Activated CD4-positive, CD25-positive, alpha-beta regulatory T cell treated with anti-CD3 and anti-CD28 coated beads, Interleukin-2, amount 50 U/mL, for 24 hours (primary cell): ENCODE data around the gene NFKBIB.

Experiments used
- ATAC-seq, 2 donors: fragments of 150-1000 bp; cut with Tn5 transposase; one replicate each; pipeline ENCODE4 v1.10.0; 2021; ENCODE audit warnings: mild to moderate bottlenecking in 1 of 2, moderate library complexity in 1 of 2

The NFKBIB gene

GRCh38 chr19:38907670-38908069 is 7.9 kb downstream of the NFKBIB start:
- no peak for ATAC-seq

DNA sequence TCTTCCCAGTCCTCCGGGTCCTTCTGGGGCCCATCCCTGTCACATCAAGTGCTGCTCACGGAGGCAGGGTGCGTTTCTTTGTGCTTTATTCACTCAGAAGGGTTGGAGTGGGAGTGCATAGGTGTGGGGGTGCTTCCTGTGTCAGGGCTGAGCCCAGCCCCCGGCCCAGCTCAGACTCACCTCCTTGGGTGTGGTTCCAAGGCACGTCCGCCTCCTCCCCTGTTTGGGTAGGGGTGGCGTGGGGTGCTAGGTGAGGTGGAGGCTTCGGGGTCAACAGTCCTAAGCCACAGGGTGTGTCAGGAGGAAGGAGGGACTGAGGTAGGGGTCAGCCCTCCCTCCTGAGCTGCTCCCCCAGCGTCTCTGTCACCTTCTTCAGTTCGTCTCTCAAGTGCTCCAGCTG is 9.1 kb downstream of the NFKBIB start:
- no peak for ATAC-seq

GRCh38 chr19:38910488-38910887 is 10.7 kb downstream of the NFKBIB start:
- no peak for ATAC-seq

DNA sequence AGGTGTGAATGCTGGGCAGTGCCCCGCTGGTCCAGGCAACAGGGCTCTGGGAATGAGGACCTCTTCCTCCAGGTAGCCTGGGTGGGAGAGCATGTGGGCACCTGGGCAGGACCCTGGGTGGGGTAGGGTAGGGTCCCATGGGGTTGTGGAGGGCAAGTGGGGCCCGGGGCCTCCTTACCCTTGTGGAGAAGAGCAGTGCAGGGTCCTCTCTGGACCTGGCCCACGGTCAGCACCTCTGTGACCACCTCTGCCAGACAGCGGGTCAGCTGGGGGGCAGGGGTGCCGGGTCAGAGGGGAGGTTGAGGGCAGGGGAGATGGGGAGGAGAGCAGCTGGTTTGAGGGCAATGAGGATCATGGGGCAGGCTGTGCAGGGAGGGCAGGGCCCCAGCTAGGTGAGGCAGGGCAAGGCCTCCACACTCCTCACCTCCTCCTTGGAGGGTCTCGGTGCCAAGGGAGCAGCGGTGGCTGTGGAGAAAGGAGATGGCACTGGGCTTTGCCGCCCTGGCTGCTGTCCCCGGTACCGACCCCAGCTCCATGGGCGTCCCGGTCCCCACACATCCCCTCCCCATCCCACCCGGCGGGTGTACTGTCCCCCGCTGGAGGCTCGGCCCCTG is 11.7 kb downstream of the NFKBIB start:
- ATAC-seq: no peak

DNA sequence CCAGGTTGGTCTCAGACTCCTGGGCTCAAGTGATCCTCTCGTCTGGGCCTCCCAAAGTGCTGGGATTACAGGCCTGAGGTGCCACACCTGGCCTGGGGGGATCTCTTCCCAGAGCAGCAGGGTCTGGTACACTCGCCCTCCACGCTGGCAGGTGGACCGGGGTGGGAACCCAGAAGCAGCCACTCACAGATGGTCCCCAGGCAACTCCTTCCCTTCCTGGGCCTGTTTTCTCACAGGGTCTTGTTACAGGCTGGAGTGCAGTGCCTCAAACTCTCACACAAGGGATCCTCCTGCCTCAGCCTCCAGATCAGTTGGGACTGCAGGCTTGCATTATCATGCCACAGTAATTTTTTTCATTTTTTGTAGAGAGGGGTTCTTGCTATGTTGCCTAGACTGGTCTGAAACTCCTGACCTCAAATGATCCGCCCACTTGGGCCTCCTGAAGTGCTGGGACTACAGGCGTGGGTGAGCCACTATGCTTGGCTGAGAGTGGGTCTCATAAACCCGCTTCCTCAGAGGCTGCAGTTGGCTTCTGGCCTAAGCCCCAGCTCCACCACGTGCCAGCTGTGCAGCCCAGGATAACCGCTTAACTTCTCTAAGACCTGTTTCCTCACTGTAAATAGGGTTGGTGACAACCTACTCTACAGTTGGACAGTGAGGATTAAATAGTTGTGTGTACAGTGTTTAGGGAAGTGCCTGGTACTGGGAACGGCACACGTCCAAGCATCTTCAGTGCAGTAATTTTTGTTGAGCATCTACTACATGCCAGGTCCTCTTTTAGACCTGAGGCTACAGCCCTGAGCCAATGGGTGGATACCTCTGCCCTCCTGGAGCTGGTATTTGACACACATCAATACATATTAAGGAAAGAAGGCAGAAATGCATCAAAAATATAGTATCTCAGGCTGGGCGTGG is 13.1 kb downstream of the NFKBIB start:
- ATAC-seq: no peak

DNA sequence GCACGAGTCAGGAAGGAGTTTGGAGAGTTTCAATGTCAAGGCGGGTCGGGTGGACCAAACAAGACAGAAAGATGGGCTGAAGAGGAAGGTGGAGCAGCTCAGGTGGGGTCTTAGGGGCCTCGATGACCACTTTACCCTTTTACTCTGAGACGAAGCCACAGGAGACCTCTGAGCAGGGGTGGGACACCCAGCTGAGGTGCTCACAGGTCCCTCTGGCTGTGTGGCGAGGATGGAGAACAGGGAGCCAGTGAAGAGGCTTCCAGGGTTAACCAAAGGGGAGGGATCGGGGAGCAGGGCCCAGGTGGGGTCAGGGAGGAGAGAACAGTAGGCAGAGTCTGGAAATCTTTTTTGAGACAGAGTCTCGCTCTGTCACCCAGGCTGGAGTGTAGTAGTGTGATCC is 14.2 kb downstream of the NFKBIB start:
- no peak for ATAC-seq

GRCh38 chr19:38915329-38916321 is 15.9 kb downstream of the NFKBIB start:
- ATAC-seq: no peak

DNA sequence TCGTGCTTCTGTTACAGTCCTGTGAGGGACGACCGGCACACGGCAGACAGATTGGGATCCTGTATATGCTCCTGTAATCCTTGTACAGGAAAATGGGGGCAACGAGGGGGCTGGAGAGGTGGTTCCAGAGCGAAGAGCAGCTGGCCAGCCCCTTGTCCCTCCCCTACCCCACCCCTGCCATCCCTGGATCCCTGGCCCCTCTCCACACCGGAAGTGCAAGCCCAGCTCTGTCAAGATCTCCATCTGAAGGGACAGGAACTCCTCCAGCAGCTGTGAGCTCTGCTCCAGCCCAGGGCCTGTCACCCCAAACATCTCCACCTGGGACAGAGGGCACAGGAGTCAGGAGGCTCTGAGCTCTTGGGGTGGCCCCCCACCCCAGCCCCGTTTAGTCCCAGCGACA is 17.7 kb downstream of the NFKBIB start:
- no peak for ATAC-seq

DNA sequence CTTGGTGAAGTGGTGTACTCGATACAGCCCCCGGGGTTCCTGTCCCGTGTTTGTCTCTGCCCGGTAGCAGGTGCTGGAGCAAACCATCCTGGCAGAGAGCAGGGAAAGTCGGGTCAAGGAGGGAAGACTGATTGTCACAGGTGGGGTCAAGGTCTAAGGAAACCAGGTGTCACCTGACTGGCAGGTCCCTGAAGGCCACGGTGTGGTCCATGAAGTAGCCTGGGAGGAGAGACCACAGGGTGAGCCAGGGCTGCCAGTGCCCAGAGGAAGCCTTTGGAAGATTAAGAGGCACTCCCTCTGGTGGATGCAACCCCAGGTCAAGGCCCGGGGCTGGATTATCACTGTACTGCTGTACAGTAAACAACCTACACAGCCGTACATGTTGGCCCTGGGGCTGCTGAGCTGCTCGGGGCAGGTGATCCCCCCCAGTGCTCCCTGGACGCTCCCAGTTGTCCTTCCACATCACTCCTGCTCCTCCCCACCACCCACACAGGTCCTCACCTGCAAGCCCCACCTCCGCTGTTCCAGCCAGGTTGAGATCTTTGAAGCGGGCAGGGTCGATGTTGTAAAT is 18.2 kb downstream of the NFKBIB start:
- ATAC-seq: no peak

GRCh38 chr19:38918526-38918925 is 18.8 kb downstream of the NFKBIB start:
- ATAC-seq: no peak

- no peak for ATAC-seq
Observed at GRCh38 chr19:38919837-38920601, 20.2 kb downstream of the NFKBIB start.

DNA sequence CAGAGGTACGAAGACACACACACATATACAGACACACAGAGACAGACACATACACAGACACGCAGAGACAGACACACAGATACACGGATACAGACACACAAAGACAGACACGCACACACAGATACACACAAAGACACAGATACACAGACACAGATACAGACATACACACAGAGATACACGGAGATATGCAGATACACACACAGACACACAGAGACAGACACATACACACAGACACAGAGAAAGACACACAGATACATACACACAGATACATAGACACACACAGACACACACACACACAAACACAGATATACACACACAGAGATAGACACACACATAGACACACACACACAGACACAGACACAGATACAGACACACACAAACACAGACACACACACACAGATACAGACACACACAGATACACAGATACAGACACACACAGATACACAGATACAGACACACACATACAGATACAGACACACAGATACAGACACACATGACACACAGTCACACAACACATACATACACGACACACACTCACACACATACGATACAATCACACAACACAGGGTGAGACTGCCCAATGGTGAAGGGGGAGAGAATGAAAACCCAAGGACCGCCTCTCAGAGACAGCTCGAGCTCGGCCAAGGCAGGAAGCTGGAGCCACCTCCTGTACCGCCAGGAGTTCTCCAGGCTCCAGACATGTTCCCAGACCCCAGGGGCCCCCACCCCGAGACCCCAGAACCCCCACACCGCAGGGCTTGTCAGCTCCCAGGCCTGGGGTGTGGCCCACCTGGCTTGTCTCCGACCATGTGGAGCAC is 21.0 kb downstream of the NFKBIB start:
- ATAC-seq: no peak

GRCh38 chr19:38921420-38922274 is 21.9 kb downstream of the NFKBIB start:
- no peak for ATAC-seq

GRCh38 chr19:38922482-38922881 is 22.7 kb downstream of the NFKBIB start:
- ATAC-seq: no peak

- no peak for ATAC-seq
Observed at GRCh38 chr19:38924388-38924787, 24.6 kb downstream of the NFKBIB start.

- no peak for ATAC-seq
Observed at GRCh38 chr19:38928391-38929001, 28.7 kb downstream of the NFKBIB start.

DNA sequence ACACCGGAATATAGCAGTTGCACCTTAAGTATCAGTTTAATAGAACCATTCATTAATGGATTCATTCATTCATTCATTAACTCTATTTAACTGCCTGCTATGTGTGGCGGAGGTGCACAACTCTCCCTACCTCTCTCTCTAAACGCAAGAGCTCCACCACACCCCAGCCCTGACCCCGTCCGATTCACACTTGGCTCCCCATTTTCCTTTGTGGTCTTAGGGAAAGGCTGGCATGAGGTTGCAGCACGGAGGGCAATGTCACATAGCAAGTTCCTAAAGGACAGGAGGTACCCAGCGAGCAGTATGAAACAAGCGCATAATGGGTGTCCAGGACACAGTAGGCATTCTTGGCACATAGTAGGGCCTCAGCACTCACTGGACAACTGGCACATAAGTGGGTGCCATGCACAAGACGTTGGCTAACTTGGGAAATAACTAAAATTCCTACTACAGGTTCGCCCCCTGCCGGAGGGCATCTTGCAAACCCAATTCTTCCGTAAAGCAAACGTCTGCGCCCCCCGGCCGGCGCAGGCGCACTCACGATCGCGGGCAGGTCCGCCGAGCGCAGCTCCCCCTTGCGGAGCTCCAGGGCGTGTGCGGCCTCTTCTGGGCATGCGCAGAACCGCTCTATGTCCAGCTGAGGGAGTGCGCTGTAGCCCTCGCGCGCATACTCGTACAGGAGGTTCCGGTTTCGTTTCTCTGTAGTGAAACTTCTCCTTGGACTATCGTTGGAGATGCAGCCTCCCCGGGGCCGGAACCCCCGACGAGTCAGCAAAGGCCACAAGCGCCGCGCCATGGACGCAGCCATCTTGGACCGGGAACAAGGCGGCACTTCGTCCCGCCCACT is 30.4 kb downstream of the NFKBIB start, which contains the start of gene SARS2:
TSS of gene SARS2 (minus strand) at position 835 of the 847 bp plus-strand sequence. CDS start at position 808, 27 bp downstream.
- peak in 1 of 2 donors; percentile 0 for ATAC-seq
